Peyer's patch (tissue), 4 donors: ENCODE results near the gene PLIN4.

Source experiments
- POLR2A ChIP-seq, 2 donors: fragments of 450-650 bp; IDR thresholded peaks; one replicate each; pipeline ENCODE4 v1.5.1; 2017; ENCODE audit warnings: antibody characterized with exemption in 2 of 2, mild to moderate bottlenecking in 2 of 2, moderate library complexity in 2 of 2
- TF ChIP-seq, protein P1 (sequence below), 6 experiments: fragments of 450-650 bp in 4 of 6; fragments of 200-600 bp in 2 of 6; sonication (generic) in 1 of 6; IDR thresholded peaks; one replicate each; pipeline ENCODE4 v1.5.1; 2017 to 2019; ENCODE audit warnings: antibody characterized with exemption in 6 of 6, mild to moderate bottlenecking in 3 of 6, moderate library complexity in 1 of 6

DNA sequence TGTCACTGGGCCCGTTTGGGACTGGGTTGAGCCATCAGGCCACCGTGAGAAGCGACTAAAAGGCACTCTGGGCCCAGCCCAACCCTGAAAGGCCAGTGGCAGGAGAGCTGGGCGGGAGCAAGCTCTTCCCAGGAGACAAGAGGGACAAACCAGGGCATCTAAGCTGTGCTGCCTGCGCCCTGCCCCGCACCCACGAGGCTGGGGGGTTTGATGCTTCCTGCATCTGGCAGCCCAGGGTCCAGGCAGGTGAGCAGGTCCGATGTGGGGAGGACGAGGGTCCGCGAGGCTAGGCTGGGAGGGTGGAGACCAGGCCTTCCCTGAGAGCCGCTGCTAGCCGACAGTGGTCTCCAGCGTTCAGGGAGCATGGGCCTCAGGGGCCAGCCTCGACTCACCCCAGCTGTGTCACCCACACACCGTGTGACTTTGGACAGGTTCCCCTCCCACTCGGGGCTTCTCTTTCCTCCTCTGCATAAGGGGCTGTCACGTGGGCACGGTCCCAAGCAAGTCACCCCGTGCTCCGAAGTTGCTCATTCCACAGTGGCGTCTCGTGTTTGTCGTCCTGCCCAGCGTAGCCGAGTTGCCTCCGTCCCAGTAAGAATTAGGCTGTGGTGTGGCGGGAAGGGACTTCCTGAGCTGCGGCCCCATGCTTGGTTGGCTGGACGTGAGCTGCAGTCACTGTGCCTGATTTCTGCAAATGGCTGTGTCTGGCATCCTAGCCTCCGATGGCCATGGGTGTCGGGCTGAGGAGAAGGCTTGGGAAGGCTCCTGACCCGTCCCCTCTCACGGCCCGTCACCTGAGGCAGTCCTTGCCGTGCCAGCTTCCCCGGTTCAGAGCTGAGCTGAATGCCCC, 15.8 kb downstream of the PLIN4 start:
- TF ChIP-seq, protein P1, sequence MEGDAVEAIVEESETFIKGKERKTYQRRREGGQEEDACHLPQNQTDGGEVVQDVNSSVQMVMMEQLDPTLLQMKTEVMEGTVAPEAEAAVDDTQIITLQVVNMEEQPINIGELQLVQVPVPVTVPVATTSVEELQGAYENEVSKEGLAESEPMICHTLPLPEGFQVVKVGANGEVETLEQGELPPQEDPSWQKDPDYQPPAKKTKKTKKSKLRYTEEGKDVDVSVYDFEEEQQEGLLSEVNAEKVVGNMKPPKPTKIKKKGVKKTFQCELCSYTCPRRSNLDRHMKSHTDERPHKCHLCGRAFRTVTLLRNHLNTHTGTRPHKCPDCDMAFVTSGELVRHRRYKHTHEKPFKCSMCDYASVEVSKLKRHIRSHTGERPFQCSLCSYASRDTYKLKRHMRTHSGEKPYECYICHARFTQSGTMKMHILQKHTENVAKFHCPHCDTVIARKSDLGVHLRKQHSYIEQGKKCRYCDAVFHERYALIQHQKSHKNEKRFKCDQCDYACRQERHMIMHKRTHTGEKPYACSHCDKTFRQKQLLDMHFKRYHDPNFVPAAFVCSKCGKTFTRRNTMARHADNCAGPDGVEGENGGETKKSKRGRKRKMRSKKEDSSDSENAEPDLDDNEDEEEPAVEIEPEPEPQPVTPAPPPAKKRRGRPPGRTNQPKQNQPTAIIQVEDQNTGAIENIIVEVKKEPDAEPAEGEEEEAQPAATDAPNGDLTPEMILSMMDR (IDR thresholded peaks at IDR 0.05), result no peak
- TF ChIP-seq POLR2A (IDR thresholded peaks at IDR 0.05), result no peak
